Measurements from ENCODE around the gene CEP135. TPM values are rescaled to one million over a fixed set of nuclear protein-coding genes. Genes with fewer than 3 reads are reported as not detected.

CEP135 gene
- total RNA-seq, 1 donor, result 12.1 TPM

- TF ChIP-seq, protein P1, sequence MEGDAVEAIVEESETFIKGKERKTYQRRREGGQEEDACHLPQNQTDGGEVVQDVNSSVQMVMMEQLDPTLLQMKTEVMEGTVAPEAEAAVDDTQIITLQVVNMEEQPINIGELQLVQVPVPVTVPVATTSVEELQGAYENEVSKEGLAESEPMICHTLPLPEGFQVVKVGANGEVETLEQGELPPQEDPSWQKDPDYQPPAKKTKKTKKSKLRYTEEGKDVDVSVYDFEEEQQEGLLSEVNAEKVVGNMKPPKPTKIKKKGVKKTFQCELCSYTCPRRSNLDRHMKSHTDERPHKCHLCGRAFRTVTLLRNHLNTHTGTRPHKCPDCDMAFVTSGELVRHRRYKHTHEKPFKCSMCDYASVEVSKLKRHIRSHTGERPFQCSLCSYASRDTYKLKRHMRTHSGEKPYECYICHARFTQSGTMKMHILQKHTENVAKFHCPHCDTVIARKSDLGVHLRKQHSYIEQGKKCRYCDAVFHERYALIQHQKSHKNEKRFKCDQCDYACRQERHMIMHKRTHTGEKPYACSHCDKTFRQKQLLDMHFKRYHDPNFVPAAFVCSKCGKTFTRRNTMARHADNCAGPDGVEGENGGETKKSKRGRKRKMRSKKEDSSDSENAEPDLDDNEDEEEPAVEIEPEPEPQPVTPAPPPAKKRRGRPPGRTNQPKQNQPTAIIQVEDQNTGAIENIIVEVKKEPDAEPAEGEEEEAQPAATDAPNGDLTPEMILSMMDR (IDR thresholded peaks at IDR 0.05; ENCODE audit: insufficient read depth, low read depth, low read length), result no peak
- DNase-seq (ENCODE audit: low read depth), result no peak
These were observed 54.9 kb downstream of the CEP135 start for GRCh38 chr4:56003606-56004005.

GRCh38 chr4:56004235-56004634 is 55.5 kb downstream of the CEP135 start:
- no peak overlapping the region for H3K4me3 ChIP-seq (ENCODE audit: low read depth, low read length)
- no peak for DNase-seq (ENCODE audit: low read depth)
- TF ChIP-seq, protein P1 (IDR thresholded peaks at IDR 0.05; ENCODE audit: insufficient read depth, low read depth, low read length), result no peak

More at GRCh38 chr4:56003606-56004005, 54.9 kb downstream of the CEP135 start:
- H3K4me3 ChIP-seq (ENCODE audit: low read depth, low read length), result no peak overlapping the region

DNA sequence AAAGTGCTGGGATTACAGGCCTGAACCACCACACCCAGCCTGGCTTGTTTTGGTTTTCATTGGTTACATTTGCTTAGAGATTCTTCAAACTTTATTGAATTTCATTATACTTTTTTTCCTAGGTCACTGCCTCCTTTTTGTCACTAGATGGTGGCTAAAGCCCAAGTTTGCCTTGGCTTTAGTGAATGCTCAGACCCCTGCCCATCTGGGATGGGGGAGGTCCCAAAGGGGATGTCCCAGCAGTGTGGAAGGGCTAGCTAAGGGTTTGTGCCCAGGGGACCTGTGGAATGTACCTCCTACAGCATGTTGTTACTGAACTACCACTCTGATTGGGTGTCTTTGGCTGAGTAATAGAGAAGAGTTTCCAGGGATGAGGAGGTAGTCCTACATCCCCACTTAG is 58.4 kb downstream of the CEP135 start:
- DNase-seq (ENCODE audit: low read depth), result no peak
- TF ChIP-seq, protein P1 (IDR thresholded peaks at IDR 0.05; ENCODE audit: insufficient read depth, low read depth, low read length), result no peak
- no peak overlapping the region for H3K4me3 ChIP-seq (ENCODE audit: low read depth, low read length)

DNA sequence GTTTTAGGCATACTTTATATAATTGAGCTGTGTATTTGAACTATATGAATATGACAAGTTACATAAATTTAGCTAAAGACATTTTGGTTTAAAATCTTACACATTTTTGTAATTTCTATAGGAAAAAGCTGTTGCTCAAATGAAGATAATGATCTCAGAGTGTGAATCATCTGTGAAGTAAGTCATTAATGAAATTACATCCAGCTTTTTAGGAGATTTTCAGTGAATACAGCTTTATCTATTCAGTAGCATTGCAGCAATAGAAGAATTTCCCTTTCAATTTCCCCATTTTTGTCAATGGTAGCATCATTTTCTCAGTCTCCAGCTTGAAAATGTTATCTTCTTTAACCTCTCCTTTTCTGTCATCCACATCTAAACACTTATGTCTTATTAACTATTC is 59.5 kb downstream of the CEP135 start:
- no peak overlapping the region for H3K4me3 ChIP-seq (ENCODE audit: low read depth, low read length)
- DNase-seq (ENCODE audit: low read depth), result no peak
- TF ChIP-seq, protein P1 (IDR thresholded peaks at IDR 0.05; ENCODE audit: insufficient read depth, low read depth, low read length), result no peak

DNA sequence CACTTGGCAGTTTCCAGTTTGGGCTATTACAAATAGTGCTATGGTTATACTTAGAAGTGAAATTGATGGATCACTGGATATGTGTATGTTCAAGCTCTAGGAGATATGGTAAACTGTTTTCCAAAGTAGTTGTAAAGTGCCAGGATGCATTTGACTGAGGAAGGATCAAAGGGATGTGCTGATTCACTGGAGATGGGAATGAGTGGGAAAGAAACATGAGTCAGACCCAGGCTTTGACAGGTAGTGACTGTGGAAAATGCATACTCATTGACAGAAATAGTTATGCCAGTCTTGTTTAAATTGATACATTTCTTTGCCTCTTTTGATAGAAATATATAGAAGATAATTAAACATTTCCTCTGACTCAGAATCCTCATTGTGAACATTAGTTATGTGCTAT is 77.9 kb downstream of the CEP135 start:
- peak; percentile 11 for DNase-seq (ENCODE audit: low read depth)
- H3K4me3 ChIP-seq (ENCODE audit: low read depth, low read length), result no peak overlapping the region
- TF ChIP-seq, protein P1 (IDR thresholded peaks at IDR 0.05; ENCODE audit: insufficient read depth, low read depth, low read length), result no peak

GRCh38 chr4:56028165-56028564 is 79.4 kb downstream of the CEP135 start:
- H3K4me3 ChIP-seq (ENCODE audit: low read depth, low read length), result no peak overlapping the region
- TF ChIP-seq, protein P1 (IDR thresholded peaks at IDR 0.05; ENCODE audit: insufficient read depth, low read depth, low read length), result no peak
- no peak for DNase-seq (ENCODE audit: low read depth)

GRCh38 chr4:56038487-56039162 is 89.9 kb downstream of the CEP135 start:
- no peak overlapping the region for H3K4me3 ChIP-seq (ENCODE audit: low read depth, low read length)
- no peak for DNase-seq (ENCODE audit: low read depth)
- TF ChIP-seq, protein P1 (IDR thresholded peaks at IDR 0.05; ENCODE audit: insufficient read depth, low read depth, low read length), result no peak

All from fibroblast of villous mesenchyme (primary cell).